Measurements from ENCODE around the gene DCC.

Gene DCC

DNA sequence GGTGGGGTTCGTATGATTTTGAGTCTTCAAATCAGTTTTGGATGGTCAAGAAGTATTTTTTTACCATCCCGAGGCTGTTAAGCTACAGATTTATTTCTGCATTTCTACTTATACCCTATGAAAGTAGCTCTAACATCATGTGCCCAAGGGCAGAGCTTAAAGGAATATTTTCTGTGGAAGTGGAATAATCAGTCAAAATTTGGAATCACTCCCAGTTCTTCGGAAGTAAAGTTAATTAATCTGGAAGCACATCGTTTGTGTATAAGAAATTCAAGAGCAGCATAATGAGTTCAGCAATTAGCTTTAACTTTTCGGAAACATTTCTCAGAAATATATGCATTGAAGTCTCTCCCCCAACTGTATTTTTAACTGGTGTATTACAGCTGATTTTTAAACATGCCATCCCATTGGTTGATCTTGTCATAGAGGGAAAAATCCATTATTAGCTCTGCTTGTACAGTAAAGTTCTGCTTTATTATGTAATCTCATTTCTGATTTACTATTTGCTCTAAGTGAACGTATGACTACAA is 510.1 kb downstream of the DCC start:
- no peaks in the 10 kb centered on the region for H3K27me3 ChIP-seq
- no peak overlapping the region for H3K4me2 ChIP-seq
- no peak overlapping the region for H3K9ac ChIP-seq
- H3K36me3 ChIP-seq, result no peaks in the 10 kb centered on the region
- no peak overlapping the region for H3K27ac ChIP-seq
- H4K20me1 ChIP-seq, result no peaks in the 10 kb centered on the region
- H3K4me1 ChIP-seq, result no peaks in the 10 kb centered on the region
- H3K4me3 ChIP-seq, result no peak overlapping the region
- H3K9me3 ChIP-seq, result no peaks in the 10 kb centered on the region
- TF ChIP-seq Cebpa-rat (IDR thresholded peaks at IDR 0.05), result no peak

GRCh38 chr18:52861558-52861957 is 521.6 kb downstream of the DCC start:
- H3K4me2 ChIP-seq, result no peak overlapping the region

DNA sequence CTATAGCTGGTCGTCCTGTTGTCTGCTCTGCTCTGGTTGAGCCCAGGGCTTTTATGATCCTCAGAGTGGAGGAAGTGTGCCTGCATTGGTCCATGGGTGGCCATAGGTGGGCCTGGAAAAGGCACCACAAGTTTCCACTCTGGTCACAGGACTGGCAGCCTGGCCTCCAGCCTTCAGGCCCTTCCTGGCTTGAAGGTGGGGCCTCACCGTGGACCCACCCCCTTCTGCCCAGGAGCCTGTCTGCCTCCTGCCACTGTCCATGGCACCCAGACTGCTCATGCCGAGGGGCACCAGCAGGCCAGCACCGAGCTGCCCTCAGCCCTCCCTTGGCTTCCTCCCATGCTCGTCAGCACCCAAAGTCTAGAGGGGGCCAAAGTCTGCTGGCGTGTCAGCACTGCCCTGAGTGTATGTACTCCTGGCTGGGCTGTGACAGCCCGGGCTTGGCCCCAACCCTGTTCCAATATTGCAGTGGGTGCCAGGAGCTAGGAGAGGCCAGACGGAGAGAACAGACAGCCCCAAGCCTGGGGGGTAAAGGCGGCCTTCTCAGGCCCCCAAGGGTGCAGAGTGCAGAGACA is 529.4 kb downstream of the DCC start:
- Histone ChIP-seq H3K9me3 (peaks cover 20% of the 10 kb centered on the region), H3K4me1 (peaks cover 11% of the 10 kb centered on the region; the same call in 1 of the 2 replicates)

More at GRCh38 chr18:52861558-52861957, 521.6 kb downstream of the DCC start:
- no peak for TF ChIP-seq Cebpa-rat (IDR thresholded peaks at IDR 0.05)
- Histone ChIP-seq H3K9me3 (no peaks in the 10 kb centered on the region), H3K36me3 (no peaks in the 10 kb centered on the region), H3K27ac (no peak overlapping the region), H4K20me1 (no peaks in the 10 kb centered on the region), H3K27me3 (no peaks in the 10 kb centered on the region), H3K4me3 (no peak overlapping the region), H3K9ac (no peak overlapping the region), H3K4me1 (no peaks in the 10 kb centered on the region)

GRCh38 chr18:52869942-52870907 is 530.2 kb downstream of the DCC start:
- Histone ChIP-seq H4K20me1 (no peaks in the 10 kb centered on the region), H3K27ac (no peak overlapping the region), H3K36me3 (no peaks in the 10 kb centered on the region), H3K27me3 (no peaks in the 10 kb centered on the region), H3K4me3 (no peak overlapping the region), H3K4me2 (no peak overlapping the region), H3K4me1 (peaks cover 11% of the 10 kb centered on the region; the same call in 1 of the 2 replicates), H3K9me3 (peaks cover 20% of the 10 kb centered on the region), H3K9ac (no peak overlapping the region)
- TF ChIP-seq Cebpa-rat (IDR thresholded peaks at IDR 0.05), result no peak

More for the DNA sequence above, 529.4 kb downstream of the DCC start:
- Histone ChIP-seq H3K4me3 (no peak overlapping the region), H4K20me1 (no peaks in the 10 kb centered on the region), H3K9ac (no peak overlapping the region), H3K27me3 (no peaks in the 10 kb centered on the region), H3K36me3 (no peaks in the 10 kb centered on the region), H3K27ac (no peak overlapping the region), H3K4me2 (no peak overlapping the region)
- TF ChIP-seq Cebpa-rat (IDR thresholded peaks at IDR 0.05), result no peak

- no peak overlapping the region for H3K9ac ChIP-seq
- TF ChIP-seq Cebpa-rat (IDR thresholded peaks at IDR 0.05), result no peak
- peaks cover 13% of the 10 kb centered on the region for H3K9me3 ChIP-seq
- no peaks in the 10 kb centered on the region for H4K20me1 ChIP-seq
- H3K27me3 ChIP-seq, result no peaks in the 10 kb centered on the region
- H3K36me3 ChIP-seq, result no peaks in the 10 kb centered on the region
- no peak overlapping the region for H3K27ac ChIP-seq
- peaks cover 44% of the 10 kb centered on the region for H3K4me1 ChIP-seq
- H3K4me3 ChIP-seq, result no peak overlapping the region
- no peak overlapping the region for H3K4me2 ChIP-seq
Observed at GRCh38 chr18:52874774-52875173, 534.8 kb downstream of the DCC start.

DNA sequence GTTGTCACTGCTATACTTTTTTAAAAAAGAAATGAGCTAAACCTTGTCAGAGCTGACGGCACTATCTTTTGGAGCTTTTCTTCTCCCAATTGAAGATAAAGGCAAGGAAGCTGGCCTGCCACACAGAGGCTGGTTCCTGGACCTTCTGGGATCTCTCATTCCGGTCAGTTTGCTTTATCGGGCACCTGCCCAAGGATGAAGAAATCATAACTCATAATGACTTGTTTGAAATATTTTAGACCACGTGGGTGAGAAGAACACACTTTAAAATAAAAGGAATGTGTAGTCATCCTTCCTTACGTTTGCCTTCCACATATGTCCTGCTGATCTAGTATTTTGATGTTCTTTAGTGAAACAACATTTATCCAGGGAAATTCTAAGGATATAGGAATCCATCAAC is 535.7 kb downstream of the DCC start:
- Histone ChIP-seq H3K4me2 (no peak overlapping the region), H3K36me3 (no peaks in the 10 kb centered on the region), H3K27me3 (no peaks in the 10 kb centered on the region), H3K9ac (no peak overlapping the region), H4K20me1 (no peaks in the 10 kb centered on the region), H3K4me1 (peaks cover 37% of the 10 kb centered on the region), H3K9me3 (peaks cover 10% of the 10 kb centered on the region; the same call in 1 of the 2 replicates), H3K4me3 (no peak overlapping the region), H3K27ac (no peak overlapping the region)
- TF ChIP-seq Cebpa-rat (IDR thresholded peaks at IDR 0.05), result no peak

GRCh38 chr18:52888014-52888413 is 548.0 kb downstream of the DCC start:
- no peak for TF ChIP-seq Cebpa-rat (IDR thresholded peaks at IDR 0.05)
- Histone ChIP-seq H3K9ac (no peak overlapping the region), H3K27me3 (no peaks in the 10 kb centered on the region), H4K20me1 (no peaks in the 10 kb centered on the region), H3K4me3 (no peak overlapping the region), H3K36me3 (no peaks in the 10 kb centered on the region), H3K27ac (no peak overlapping the region), H3K4me1 (no peaks in the 10 kb centered on the region), H3K9me3 (peaks cover under 1% of the 10 kb centered on the region), H3K4me2 (no peak overlapping the region)

DNA sequence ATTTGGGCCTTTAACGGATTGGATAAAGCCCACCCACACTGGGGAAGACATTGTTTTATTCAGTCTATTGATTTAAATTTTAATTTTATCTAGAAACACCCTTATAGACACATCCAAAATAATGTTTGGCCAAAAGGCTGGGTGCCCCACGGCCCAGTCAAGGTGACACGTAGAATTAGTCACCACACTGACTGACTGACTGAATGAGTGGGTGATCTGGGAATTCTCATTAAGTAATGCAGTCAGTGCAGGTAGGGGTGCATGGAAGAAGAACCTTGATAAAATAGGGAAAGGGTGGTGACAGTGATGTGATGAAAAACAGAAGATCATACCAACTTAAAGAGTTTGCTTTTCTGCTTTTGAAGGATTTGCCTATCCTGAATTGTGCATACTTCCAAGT is 554.8 kb downstream of the DCC start:
- Histone ChIP-seq H3K36me3 (no peaks in the 10 kb centered on the region), H3K27ac (no peak overlapping the region), H3K4me2 (no peak overlapping the region), H4K20me1 (no peaks in the 10 kb centered on the region), H3K27me3 (no peaks in the 10 kb centered on the region), H3K9ac (no peak overlapping the region), H3K4me3 (no peak overlapping the region), H3K4me1 (no peaks in the 10 kb centered on the region), H3K9me3 (no peaks in the 10 kb centered on the region)
- TF ChIP-seq Cebpa-rat (IDR thresholded peaks at IDR 0.05), result no peak

DNA sequence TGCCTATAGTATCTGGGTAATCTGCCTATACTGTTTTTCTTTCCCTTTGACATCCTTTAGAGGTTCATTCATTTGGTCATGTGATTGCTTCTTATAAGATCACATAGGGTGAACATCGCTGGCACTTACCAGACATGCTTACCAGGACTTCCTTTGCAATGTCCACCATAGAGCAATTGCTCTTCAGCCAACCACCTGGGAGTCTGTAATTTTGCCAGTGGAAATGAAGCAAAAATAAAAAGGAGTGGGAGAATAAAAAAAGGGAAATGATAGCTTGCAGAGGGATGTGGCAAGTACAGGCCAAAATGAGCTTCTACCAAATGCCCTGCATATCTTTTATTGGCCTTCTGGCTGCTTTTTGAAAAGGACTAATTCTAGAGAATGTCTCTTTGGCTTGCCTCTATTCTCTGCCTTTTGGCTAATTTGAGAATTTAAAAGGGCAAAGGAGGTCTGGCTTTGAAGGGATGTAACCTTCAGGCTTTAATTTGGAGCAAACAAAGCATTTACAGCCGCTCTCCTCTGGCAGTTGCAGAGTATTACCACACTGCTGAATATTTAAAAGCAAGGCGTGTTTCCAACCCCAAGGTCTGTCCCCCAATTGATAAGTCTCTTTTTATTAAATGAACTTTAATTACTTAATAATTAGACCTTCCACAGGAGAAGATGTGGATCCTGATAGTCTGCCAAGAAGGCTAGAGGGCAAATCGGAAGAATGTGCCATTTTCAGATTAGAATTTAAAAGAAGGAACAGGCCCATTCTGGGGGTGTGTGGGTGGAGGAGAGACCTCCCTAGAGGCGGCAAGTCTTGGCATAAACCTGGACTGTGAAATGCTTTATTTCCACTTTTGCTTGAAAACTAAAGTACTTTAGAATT is 557.9 kb downstream of the DCC start:
- Histone ChIP-seq H3K27ac (no peak overlapping the region), H3K36me3 (no peaks in the 10 kb centered on the region)

More for the DNA sequence above, 557.9 kb downstream of the DCC start:
- no peak overlapping the region for H3K4me3 ChIP-seq
- H3K4me1 ChIP-seq, result no peaks in the 10 kb centered on the region
- H3K9me3 ChIP-seq, result no peaks in the 10 kb centered on the region
- H3K27me3 ChIP-seq, result no peaks in the 10 kb centered on the region
- no peak for TF ChIP-seq Cebpa-rat (IDR thresholded peaks at IDR 0.05)
- no peaks in the 10 kb centered on the region for H4K20me1 ChIP-seq
- H3K4me2 ChIP-seq, result no peak overlapping the region
- no peak overlapping the region for H3K9ac ChIP-seq

Data from BLaER1 (cell line).